NT2/D1 (cell line): ENCODE results near the gene DYSF.

ENCODE experiments used
- DNase-seq: peaks from one replicate; pipeline ENCODE4 v3.0.0-alpha.2; 2011; ENCODE audit warnings: low read depth, low spot score
- H3K27me3 ChIP-seq: 2 replicates; pipeline ENCODE4 v1.6.0; 2011; ENCODE audit warnings: mild to moderate bottlenecking; ENCODE audit not compliant: insufficient read length, insufficient read depth
- H3K36me3 ChIP-seq: 2 replicates; pipeline ENCODE4 v1.6.1; 2011; ENCODE audit warnings: mild to moderate bottlenecking, low read length, mixed read lengths; ENCODE audit not compliant: insufficient read depth, insufficient read length
- H3K4me1 ChIP-seq: 2 replicates; pipeline ENCODE4 v1.5.1; 2011; ENCODE audit not compliant: insufficient read depth, insufficient read length
- H3K4me3 ChIP-seq: 2 replicates; pipeline ENCODE4 v1.5.1; 2011; ENCODE audit warnings: low read depth; ENCODE audit not compliant: insufficient read length
- H3K9ac ChIP-seq: 2 replicates; pipeline ENCODE4 v1.6.0; 2011; ENCODE audit warnings: low read depth; ENCODE audit not compliant: insufficient read length
- H3K9me3 ChIP-seq: 2 replicates; pipeline ENCODE4 v1.5.1; 2011; ENCODE audit warnings: mild to moderate bottlenecking, low read length; ENCODE audit not compliant: insufficient read depth
- SUZ12 ChIP-seq: IDR thresholded peaks from 2 replicates; pipeline ENCODE4 v1.6.1; 2011; ENCODE audit not compliant: insufficient read length, insufficient read depth; ENCODE audit errors: extremely low read depth
- YY1 ChIP-seq: IDR thresholded peaks from 2 replicates; pipeline ENCODE4 v1.6.1; 2011; ENCODE audit not compliant: insufficient read length, insufficient read depth
- ZNF274 ChIP-seq: IDR thresholded peaks from 2 replicates; pipeline ENCODE4 v1.6.1; 2011; ENCODE audit warnings: mild to moderate bottlenecking, low read depth, low read length

DYSF gene

DNA sequence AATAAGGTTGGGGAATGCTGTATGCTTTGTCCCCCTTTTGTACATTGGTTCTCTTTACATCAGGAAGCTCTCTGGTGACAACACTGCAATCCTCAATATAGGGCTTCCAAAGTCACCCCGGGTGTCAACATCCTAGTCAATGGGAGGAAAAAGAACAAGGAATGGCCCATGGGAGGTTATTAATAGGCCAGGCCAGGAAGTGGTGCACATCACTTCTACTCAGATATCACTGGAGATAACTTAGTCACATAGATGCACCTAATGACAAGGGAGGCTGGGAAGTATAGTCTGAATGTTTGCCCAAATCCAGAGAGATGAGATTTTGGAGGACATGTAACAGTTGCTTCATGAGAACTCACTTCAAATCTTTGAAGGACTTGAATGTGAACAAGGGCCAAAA, 274.7 kb downstream of the DYSF start:
- no peak for DNase-seq
- H3K9me3 ChIP-seq, result peaks cover 15% of the 10 kb centered on the region
- no peaks in the 10 kb centered on the region for H3K36me3 ChIP-seq
- no peak overlapping the region for H3K9ac ChIP-seq
- H3K4me3 ChIP-seq, result no peak overlapping the region
- no peaks in the 10 kb centered on the region for H3K4me1 ChIP-seq
- H3K27me3 ChIP-seq, result no peaks in the 10 kb centered on the region
- TF ChIP-seq YY1 (no peak), ZNF274 (no peak), SUZ12 (no peak)

DNA sequence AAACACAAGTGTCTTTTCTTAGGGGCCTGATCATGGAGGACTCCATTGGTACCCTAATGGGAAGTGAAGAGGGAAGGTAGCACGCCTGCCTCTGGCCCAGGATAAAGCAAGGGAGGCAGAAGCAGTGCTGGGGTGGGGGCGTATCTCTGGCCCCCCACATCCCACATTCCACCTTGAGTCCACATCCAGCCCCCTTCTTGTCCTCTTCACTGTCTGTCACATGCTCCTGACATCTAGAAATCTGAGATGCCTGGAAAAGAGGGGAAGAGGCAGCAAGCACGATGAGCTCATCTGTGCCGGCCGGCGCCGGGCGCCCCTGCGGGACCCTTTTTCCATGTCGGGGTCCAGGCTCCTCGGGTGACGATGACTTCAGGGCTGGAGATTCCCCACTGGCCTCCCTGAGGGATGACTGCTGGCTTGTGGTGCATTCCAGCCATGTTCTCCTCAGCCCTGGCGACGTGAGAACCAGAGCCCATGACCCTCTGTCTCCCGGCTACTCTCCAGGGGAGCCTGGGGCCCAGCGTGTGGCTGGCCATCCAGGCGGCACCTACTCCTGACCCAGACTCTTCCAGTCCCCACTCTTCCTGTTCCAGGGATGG, 277.5 kb downstream of the DYSF start:
- peaks cover 2% of the 10 kb centered on the region; the same call in 1 of the 2 replicates for H3K9me3 ChIP-seq

DNA sequence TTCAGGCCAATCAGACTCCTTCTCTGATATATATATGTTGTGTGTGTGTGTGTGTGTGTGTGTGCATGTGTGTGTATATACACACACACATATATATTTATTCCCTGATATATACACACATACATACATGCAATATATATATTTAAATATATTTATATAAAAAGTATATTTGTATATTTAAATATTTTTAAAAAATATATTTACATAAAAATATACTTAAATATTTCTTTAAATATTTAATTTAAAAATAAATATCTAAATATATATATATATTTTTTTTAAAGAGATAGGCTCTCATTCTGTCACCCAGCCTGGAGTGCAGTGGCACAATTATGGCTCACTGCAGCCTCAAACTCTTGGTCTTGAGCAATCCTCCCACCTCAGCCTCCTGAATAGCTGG, 281.3 kb downstream of the DYSF start:
- no peak for TF ChIP-seq ZNF274
- no peak for TF ChIP-seq YY1
- TF ChIP-seq SUZ12, result no peak
- no peaks in the 10 kb centered on the region for H3K4me1 ChIP-seq
- no peak for DNase-seq
- H3K9ac ChIP-seq, result no peak overlapping the region
- no peaks in the 10 kb centered on the region for H3K27me3 ChIP-seq
- H3K9me3 ChIP-seq, result no peaks in the 10 kb centered on the region; the same call in 1 of the 2 replicates
- no peak overlapping the region for H3K4me3 ChIP-seq
- H3K36me3 ChIP-seq, result no peaks in the 10 kb centered on the region

More for the DNA sequence above, 277.5 kb downstream of the DYSF start:
- Histone ChIP-seq H3K4me1 (no peaks in the 10 kb centered on the region), H3K36me3 (no peaks in the 10 kb centered on the region), H3K4me3 (no peak overlapping the region), H3K27me3 (no peaks in the 10 kb centered on the region), H3K9ac (no peak overlapping the region)
- no peak for DNase-seq
- TF ChIP-seq SUZ12 (no peak), YY1 (no peak), ZNF274 (no peak)

- Histone ChIP-seq H3K9me3 (no peaks in the 10 kb centered on the region; the same call in 1 of the 2 replicates), H3K36me3 (no peaks in the 10 kb centered on the region), H3K27me3 (no peaks in the 10 kb centered on the region), H3K4me1 (no peaks in the 10 kb centered on the region), H3K4me3 (no peak overlapping the region), H3K9ac (no peak overlapping the region)
- TF ChIP-seq ZNF274 (no peak), SUZ12 (no peak), YY1 (no peak)
- no peak for DNase-seq
Observed at GRCh38 chr2:71735676-71736075, 282.3 kb downstream of the DYSF start.
